Breast epithelium (tissue), 4 donors: ENCODE results near the gene ZNF783. TPM values are rescaled to one million over a fixed set of nuclear protein-coding genes. Genes with fewer than 3 reads are reported as not detected.

Source experiments
- DNase-seq, 2 donors: peaks; one replicate each; pipeline ENCODE4 v3.0.0-alpha.2; 2019; ENCODE audit warnings: low spot score in 2 of 2
- H3K27ac ChIP-seq, 2 donors: fragments of 200-600 bp; sonication (generic) in 1 of 2; one replicate each; pipeline ENCODE4 v1.5.1; 2016 to 2019; ENCODE audit warnings: mild to moderate bottlenecking in 1 of 2
- H3K27me3 ChIP-seq, 2 donors: fragments of 200-600 bp; sonication (generic) in 1 of 2; one replicate each; pipeline versions ENCODE4 v1.5.1 to v1.6.0; 2017 to 2019; ENCODE audit warnings: control low read depth in 1 of 2, mild to moderate bottlenecking in 1 of 2
- H3K36me3 ChIP-seq: fragments of 200-600 bp; one replicate; pipeline ENCODE4 v1.5.1; 2019
- H3K4me1 ChIP-seq, 2 donors: fragments of 200-600 bp; sonication (generic); one replicate each; pipeline ENCODE4 v1.5.1; 2016 to 2019; ENCODE audit warnings: control low read depth in 1 of 2
- H3K4me3 ChIP-seq, 3 donors: fragments of 200-600 bp; sonication (generic); 1 replicate in 2 of 3; 2 replicates in 1 of 3; pipeline ENCODE4 v1.5.1; 2016 to 2019; ENCODE audit warnings: mild to moderate bottlenecking in 3 of 3, moderate library complexity in 2 of 3
- H3K9me3 ChIP-seq, 2 donors: fragments of 200-600 bp; sonication (generic) in 1 of 2; one replicate each; pipeline ENCODE4 v1.5.1; 2016 to 2019; ENCODE audit warnings: control low read depth in 1 of 2
- POLR2A ChIP-seq: fragments of 450-650 bp; IDR thresholded peaks from one replicate; pipeline ENCODE4 v1.6.1; 2016; ENCODE audit warnings: antibody characterized with exemption, mild to moderate bottlenecking, moderate library complexity
- POLR2AphosphoS5 ChIP-seq, 3 donors: sonication (generic); formaldehyde crosslinking; IDR thresholded peaks; one replicate each; pipeline ENCODE4 v1.6.1; 2017; ENCODE audit warnings: antibody characterized with exemption in 3 of 3
- intact Hi-C: fragments of 100-400 bp; cut with DNase I; formaldehyde crosslinking; loops from one replicate; pipeline ENCODE4 v1.15.1; 2023; ENCODE audit warnings: low total_unique reads
- total RNA-seq, 3 donors: library from RNA; depleted of rRNA; stranded (reverse); fragments of >200 nt; gene quantifications; one replicate each; pipeline ENCODE4 v1.1.0, GENCODE V29; 2016
- TF ChIP-seq, protein P1 (sequence below), 3 donors: fragments of 450-650 bp; IDR thresholded peaks; one replicate each; pipeline ENCODE4 v1.5.1; 2016 to 2017; ENCODE audit warnings: antibody characterized with exemption in 3 of 3, mild to moderate bottlenecking in 3 of 3, moderate library complexity in 3 of 3

ZNF783 gene
- total RNA-seq, 3 donors from 2014 or later, result 13.6 to 23.9 (median 17.6) TPM

GRCh38 chr7:149284343-149284742, 22.3 kb downstream of the ZNF783 start:
- Histone ChIP-seq H3K36me3 (peaks cover 5% of the 10 kb centered on the region), H3K4me3 (peak overlapping the region in 1 of 3 donors; percentile 72), H3K9me3 (no peaks in the 10 kb centered on the region), H3K27ac (no peak overlapping the region), H3K27me3 (no peaks in the 10 kb centered on the region), H3K4me1 (no peaks in the 10 kb centered on the region)
- peak in 1 of 2 donors; percentile 33 for DNase-seq
- intact Hi-C loops, result no loop called here
- TF ChIP-seq, protein P1, sequence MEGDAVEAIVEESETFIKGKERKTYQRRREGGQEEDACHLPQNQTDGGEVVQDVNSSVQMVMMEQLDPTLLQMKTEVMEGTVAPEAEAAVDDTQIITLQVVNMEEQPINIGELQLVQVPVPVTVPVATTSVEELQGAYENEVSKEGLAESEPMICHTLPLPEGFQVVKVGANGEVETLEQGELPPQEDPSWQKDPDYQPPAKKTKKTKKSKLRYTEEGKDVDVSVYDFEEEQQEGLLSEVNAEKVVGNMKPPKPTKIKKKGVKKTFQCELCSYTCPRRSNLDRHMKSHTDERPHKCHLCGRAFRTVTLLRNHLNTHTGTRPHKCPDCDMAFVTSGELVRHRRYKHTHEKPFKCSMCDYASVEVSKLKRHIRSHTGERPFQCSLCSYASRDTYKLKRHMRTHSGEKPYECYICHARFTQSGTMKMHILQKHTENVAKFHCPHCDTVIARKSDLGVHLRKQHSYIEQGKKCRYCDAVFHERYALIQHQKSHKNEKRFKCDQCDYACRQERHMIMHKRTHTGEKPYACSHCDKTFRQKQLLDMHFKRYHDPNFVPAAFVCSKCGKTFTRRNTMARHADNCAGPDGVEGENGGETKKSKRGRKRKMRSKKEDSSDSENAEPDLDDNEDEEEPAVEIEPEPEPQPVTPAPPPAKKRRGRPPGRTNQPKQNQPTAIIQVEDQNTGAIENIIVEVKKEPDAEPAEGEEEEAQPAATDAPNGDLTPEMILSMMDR (IDR thresholded peaks at IDR 0.05), result no peak
- TF ChIP-seq POLR2A (no peak), POLR2AphosphoS5 (IDR thresholded peaks at IDR 0.05) (no peak)

DNA sequence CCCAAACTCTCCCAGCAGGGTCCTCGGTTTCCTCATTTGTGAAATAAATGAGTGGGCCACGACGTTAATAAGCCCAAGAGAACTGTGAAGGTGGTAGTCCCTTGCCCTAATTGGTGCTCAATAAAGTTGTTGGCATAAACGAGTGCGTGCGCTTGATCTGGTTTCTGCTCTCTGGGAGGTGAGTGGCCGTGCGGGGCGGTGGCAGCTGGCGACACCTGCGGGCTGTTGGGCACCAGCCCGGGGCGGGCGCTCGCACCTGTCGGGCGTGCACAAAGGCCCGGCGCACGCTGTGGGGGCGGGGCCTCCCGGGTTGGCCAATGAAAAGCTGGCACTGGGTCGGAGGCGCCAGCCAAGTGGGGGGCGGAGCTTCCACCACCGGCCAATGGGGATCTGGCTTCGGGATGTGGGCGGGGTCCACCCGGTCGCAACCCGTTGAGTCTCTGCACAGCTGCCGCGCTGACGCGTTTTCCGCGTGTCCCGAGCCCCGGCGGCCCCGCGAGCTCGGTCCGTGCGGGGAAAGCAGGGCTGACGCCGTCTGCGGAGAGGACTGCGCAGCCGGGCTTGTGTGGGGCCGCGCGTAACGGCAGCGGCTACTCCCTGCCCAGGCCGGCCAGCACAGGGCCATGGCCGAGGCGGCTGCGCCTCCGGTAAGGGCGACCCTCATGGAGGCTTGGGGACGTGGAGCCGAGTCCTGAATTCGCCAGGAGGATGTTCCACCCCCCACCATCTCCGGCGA, 23.0 kb downstream of the ZNF783 start:
- intact Hi-C loops, result no loop called here
- H3K27ac ChIP-seq, result peak overlapping the region; percentile 28 to 50
- peak overlapping the region; percentile 57 to 72 (median 71) for H3K4me3 ChIP-seq
- no peaks in the 10 kb centered on the region for H3K27me3 ChIP-seq
- H3K36me3 ChIP-seq, result peaks cover 5% of the 10 kb centered on the region
- TF ChIP-seq, protein P1 (IDR thresholded peaks at IDR 0.05), result no peak
- TF ChIP-seq POLR2AphosphoS5 (IDR thresholded peaks at IDR 0.05), result peak in 1 of 3 donors; percentile 41
- no peaks in the 10 kb centered on the region for H3K9me3 ChIP-seq
- H3K4me1 ChIP-seq, result no peaks in the 10 kb centered on the region
- DNase-seq, result peak; percentile 92 to 96

DNA sequence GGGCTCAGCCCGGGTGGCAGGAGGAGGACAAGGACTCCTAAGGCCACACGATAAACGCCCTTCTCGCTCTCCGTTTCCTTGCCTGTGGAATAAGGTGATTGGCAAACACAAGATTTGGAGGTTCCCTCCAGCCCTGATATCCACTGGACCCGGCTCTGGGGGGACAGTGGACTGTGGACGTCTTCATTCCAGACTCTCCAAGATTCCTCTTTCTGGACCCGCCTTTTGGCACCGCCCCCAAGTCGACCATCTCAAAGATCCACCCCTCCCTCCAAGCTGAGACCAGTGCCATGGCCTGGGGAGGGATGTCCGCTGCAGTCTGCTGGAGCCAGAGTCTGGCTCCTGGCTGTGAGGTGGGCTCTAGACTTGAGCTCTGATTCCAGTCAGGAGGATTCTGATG, 23.6 kb downstream of the ZNF783 start:
- TF ChIP-seq, protein P1 (IDR thresholded peaks at IDR 0.05), result no peak
- TF ChIP-seq POLR2AphosphoS5 (IDR thresholded peaks at IDR 0.05), result no peak
- no peak for TF ChIP-seq POLR2A
- Histone ChIP-seq H3K4me1 (no peaks in the 10 kb centered on the region), H3K36me3 (peaks cover 5% of the 10 kb centered on the region), H3K9me3 (no peaks in the 10 kb centered on the region), H3K27me3 (no peaks in the 10 kb centered on the region), H3K4me3 (peak overlapping the region; percentile 57 to 72 (median 71)), H3K27ac (peak overlapping the region; percentile 28 to 50)
- DNase-seq, result peak in 1 of 2 donors; percentile 45
- intact Hi-C loops, result no loop called here

DNA sequence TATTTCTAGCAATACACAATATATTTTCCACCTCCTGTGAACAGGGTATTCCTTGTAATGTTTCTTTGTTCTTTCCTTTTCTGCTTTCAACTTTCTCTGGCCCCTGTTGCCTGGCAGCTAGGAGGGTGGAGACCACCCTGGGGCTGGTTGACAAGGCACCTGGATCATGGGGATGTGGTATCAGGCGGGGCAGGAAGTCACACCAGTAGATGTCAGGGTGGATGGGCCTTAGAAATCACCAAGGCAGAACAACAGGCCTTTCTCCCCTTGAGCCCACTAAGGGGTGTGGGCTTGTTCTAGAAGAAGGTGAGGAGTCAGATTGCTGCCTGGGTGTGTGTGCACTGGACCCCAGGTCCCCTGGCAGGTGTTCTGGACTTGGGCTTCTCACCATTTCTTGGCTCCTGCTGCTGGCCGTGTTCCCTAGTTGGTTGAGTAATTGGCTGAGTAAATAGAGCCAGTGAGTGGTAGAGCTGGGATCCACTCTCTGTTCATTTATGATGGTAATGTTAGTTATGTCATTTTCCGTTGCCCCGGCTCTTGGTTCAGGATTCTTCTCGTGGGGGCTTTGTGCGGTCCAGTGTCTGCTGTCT, 24.9 kb downstream of the ZNF783 start:
- H3K27me3 ChIP-seq, result no peaks in the 10 kb centered on the region
- H3K27ac ChIP-seq, result no peak overlapping the region
- TF ChIP-seq, protein P1 (IDR thresholded peaks at IDR 0.05), result no peak
- TF ChIP-seq POLR2A, result no peak
- TF ChIP-seq POLR2AphosphoS5 (IDR thresholded peaks at IDR 0.05), result no peak
- H3K4me1 ChIP-seq, result no peaks in the 10 kb centered on the region
- no peak overlapping the region for H3K4me3 ChIP-seq
- intact Hi-C loops, result no loop called here
- H3K9me3 ChIP-seq, result no peaks in the 10 kb centered on the region
- DNase-seq, result no peak
- H3K36me3 ChIP-seq, result peaks cover 4% of the 10 kb centered on the region

DNA sequence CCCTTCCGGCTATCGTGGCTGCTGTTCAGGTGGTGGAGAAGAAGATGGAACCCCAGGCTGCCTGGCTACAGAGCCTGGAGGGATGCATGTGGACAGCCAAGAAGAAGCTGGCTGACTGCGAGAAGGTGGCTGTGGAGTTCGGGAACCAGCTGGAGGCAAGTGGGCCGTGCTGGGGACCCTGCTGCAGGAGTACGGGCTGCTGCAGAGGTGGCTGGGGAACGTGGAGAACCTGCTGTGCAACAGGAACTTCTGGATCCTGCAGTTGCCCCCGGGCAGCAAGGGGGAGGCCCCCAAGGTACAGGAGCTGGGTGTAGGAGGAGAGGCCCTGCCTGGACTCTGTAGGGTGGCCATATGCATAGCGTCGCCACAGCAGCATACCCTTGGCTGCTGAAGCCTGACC, 25.6 kb downstream of the ZNF783 start:
- Histone ChIP-seq H3K4me3 (no peak overlapping the region), H3K27ac (no peak overlapping the region), H3K36me3 (no peaks in the 10 kb centered on the region), H3K9me3 (no peaks in the 10 kb centered on the region), H3K4me1 (no peaks in the 10 kb centered on the region), H3K27me3 (no peaks in the 10 kb centered on the region)
- no peak for DNase-seq
- no peak for TF ChIP-seq POLR2A
- TF ChIP-seq POLR2AphosphoS5 (IDR thresholded peaks at IDR 0.05), result no peak
- TF ChIP-seq, protein P1 (IDR thresholded peaks at IDR 0.05), result no peak
- intact Hi-C loops, result no loop called here
